OCI-LY7 (cell line): ENCODE results near the gene SAFB2. TPM values are rescaled to one million over a fixed set of nuclear protein-coding genes. Genes with fewer than 3 reads are reported as not detected.

ENCODE experiments used
- BruUV-seq: library from RNA; stranded (reverse); fragments of 400-500 nt; replicated peaks from 2 replicates; lab custom pipeline; 2021; lab: Mats Ljungman, UMichigan
- CTCF ChIA-PET: fragments of 300-600 bp; sonication (Branson Sonifier 250); formaldehyde crosslinking; loops from one replicate; lab custom pipeline; 2022; ENCODE audit warnings: antibody characterized with exemption; ENCODE audit not compliant: unreplicated experiment; lab: Charles Lee
- POLR2A ChIA-PET: fragments of 300-600 bp; sonication (Branson Sonifier 250); formaldehyde crosslinking; loops from one replicate; lab custom pipeline; 2022; ENCODE audit warnings: antibody characterized with exemption; lab: Charles Lee
- DNase-seq: peaks from one replicate; pipeline ENCODE4 v3.0.0-alpha.2; 2015; ENCODE audit warnings: low spot score
- H2AFZ ChIP-seq: fragments of 200-600 bp; sonication (generic), shearing (Covaris generic); 2 replicates; pipeline ENCODE4 v1.6.1; 2014; ENCODE audit warnings: mild to moderate bottlenecking, antibody characterized with exemption, low read length, moderate library complexity
- H3K27ac ChIP-seq: fragments of 200-600 bp; sonication (generic); 2 replicates; pipeline ENCODE4 v1.5.1; 2014; ENCODE audit warnings: mixed run types, low read depth, mild to moderate bottlenecking, moderate library complexity, low read length, inconsistent platforms; ENCODE audit not compliant: poor library complexity, severe bottlenecking
- H3K36me3 ChIP-seq: fragments of 200-600 bp; sonication (generic); 2 replicates; pipeline ENCODE4 v1.6.1; 2014; ENCODE audit warnings: mild to moderate bottlenecking, antibody characterized with exemption, low read length, moderate library complexity, mixed read lengths; ENCODE audit not compliant: insufficient read depth
- H3K4me1 ChIP-seq: fragments of 200-600 bp; sonication (generic); 2 replicates; pipeline ENCODE4 v1.5.1; 2014; ENCODE audit warnings: mild to moderate bottlenecking, low read length; ENCODE audit not compliant: insufficient read depth, poor library complexity, severe bottlenecking
- H3K4me2 ChIP-seq: fragments of 200-600 bp; sonication (generic); 2 replicates; pipeline ENCODE4 v1.6.1; 2014; ENCODE audit warnings: mild to moderate bottlenecking, low read length
- H3K4me3 ChIP-seq: fragments of 200-600 bp; sonication (generic); 2 replicates; pipeline ENCODE4 v1.5.1; 2014; ENCODE audit warnings: mild to moderate bottlenecking, low read depth, low read length; ENCODE audit not compliant: poor library complexity, severe bottlenecking
- H3K79me2 ChIP-seq: fragments of 200-600 bp; sonication (generic); 2 replicates; pipeline ENCODE4 v1.6.1; 2016; ENCODE audit warnings: low read depth, mild to moderate bottlenecking, low read length, moderate library complexity, mixed read lengths; ENCODE audit not compliant: insufficient read depth
- H3K9me2 ChIP-seq: fragments of 200-600 bp; sonication (generic); 2 replicates; pipeline ENCODE4 v1.6.1; 2016; ENCODE audit warnings: mild to moderate bottlenecking, low read length, mixed read lengths; ENCODE audit not compliant: insufficient read depth
- H3K9me3 ChIP-seq: fragments of 200-600 bp; sonication (generic); 2 replicates; pipeline ENCODE4 v1.6.1; 2014; ENCODE audit warnings: mild to moderate bottlenecking, mixed run types, low read length, mixed read lengths
- H4K20me1 ChIP-seq: fragments of 200-600 bp; sonication (generic); 2 replicates; pipeline ENCODE4 v1.6.1; 2014; ENCODE audit warnings: mild to moderate bottlenecking, antibody characterized with exemption, low read length, moderate library complexity, mixed read lengths; ENCODE audit not compliant: insufficient read depth
- CTCF ChIP-seq: fragments of 200-600 bp; sonication (generic); conservative IDR thresholded peaks from 2 replicates; pipeline ENCODE4 v1.5.1; 2014; ENCODE audit warnings: mild to moderate bottlenecking, antibody characterized with exemption, low read length, moderate library complexity, mixed read lengths
- EZH2phosphoT487 ChIP-seq: fragments of 200-600 bp; sonication (generic); IDR thresholded peaks from 2 replicates; pipeline ENCODE4 v1.6.1; 2018; ENCODE audit warnings: low read depth, borderline replicate concordance, mild to moderate bottlenecking, mixed run types, antibody characterized with exemption, low read length, moderate library complexity, mixed read lengths
- intact Hi-C: fragments of 100-400 bp; cut with micrococcal nuclease; formaldehyde crosslinking; loops from one replicate; pipeline ENCODE4 v1.10.0; 2022; ENCODE audit not compliant: unreplicated experiment
- total RNA-seq, 2 experiments: library from RNA; depleted of rRNA in 1 of 2; stranded (reverse); fragments of >200 nt in 1 of 2; shearing (Covaris generic) in 1 of 2; gene quantifications; 2 replicates each; pipeline ENCODE4 v1.2.3, GENCODE V29; 2014 to 2022

SAFB2 gene
- total RNA-seq, 2 experiments from 2014 or later, result 52.8 to 111 TPM

GRCh38 chr19:5600797-5601196 is 21.8 kb downstream of the SAFB2 start:
- peaks cover 95% of the 10 kb centered on the region for H3K36me3 ChIP-seq
- no peaks in the 10 kb centered on the region for H3K9me3 ChIP-seq
- no TSS peak for BruUV-seq

GRCh38 chr19:5595745-5596144 is 26.8 kb downstream of the SAFB2 start:
- H3K9me2 ChIP-seq, result no peaks in the 10 kb centered on the region
- intact Hi-C loops, result no loop called here
- no peak for DNase-seq
- H3K79me2 ChIP-seq, result no peaks in the 10 kb centered on the region
- BruUV-seq, result no TSS peak
- ChIA-PET CTCF (no interaction called here), POLR2A (interaction anchor here (0.6 kb wide), 1 partner anchor 716 kb away, joined by 4 read pairs; no protein-coding TSS in a partner anchor)
- H3K4me3 ChIP-seq, result no peak overlapping the region
- no peaks in the 10 kb centered on the region for H4K20me1 ChIP-seq
- peaks cover 99% of the 10 kb centered on the region for H3K36me3 ChIP-seq
- H3K9me3 ChIP-seq, result no peaks in the 10 kb centered on the region
- H3K4me2 ChIP-seq, result no peak overlapping the region
- no peaks in the 10 kb centered on the region for H3K4me1 ChIP-seq
- no peak overlapping the region for H3K27ac ChIP-seq
- H2AFZ ChIP-seq, result no peak overlapping the region
- TF ChIP-seq EZH2phosphoT487 (no peak), CTCF (no peak)

More at GRCh38 chr19:5600797-5601196, 21.8 kb downstream of the SAFB2 start:
- TF ChIP-seq CTCF (no peak), EZH2phosphoT487 (no peak)
- Histone ChIP-seq H3K4me1 (no peaks in the 10 kb centered on the region), H4K20me1 (0 out of 2 replicates have a peak, but pooled peaks cover 4% of the 10 kb centered on the region), H3K4me2 (no peak overlapping the region), H2AFZ (no peak overlapping the region), H3K4me3 (no peak overlapping the region), H3K79me2 (no peaks in the 10 kb centered on the region), H3K9me2 (no peaks in the 10 kb centered on the region), H3K27ac (no peak overlapping the region)
- ChIA-PET CTCF (no interaction called here), POLR2A (no interaction called here)
- DNase-seq, result no peak
- intact Hi-C loops, result no loop called here

- POLR2A ChIA-PET, result no interaction called here
- CTCF ChIA-PET, result no interaction called here
These were observed 27.4 kb downstream of the SAFB2 start for GRCh38 chr19:5595129-5595528.

More at GRCh38 chr19:5595129-5595528, 27.4 kb downstream of the SAFB2 start:
- BruUV-seq, result no TSS peak
- Histone ChIP-seq H3K36me3 (peaks cover 99% of the 10 kb centered on the region), H3K9me2 (no peaks in the 10 kb centered on the region), H3K27ac (no peak overlapping the region), H4K20me1 (no peaks in the 10 kb centered on the region), H3K4me3 (no peak overlapping the region), H3K4me2 (no peak overlapping the region), H3K9me3 (no peaks in the 10 kb centered on the region), H3K79me2 (no peaks in the 10 kb centered on the region), H3K4me1 (no peaks in the 10 kb centered on the region), H2AFZ (no peak overlapping the region)
- TF ChIP-seq EZH2phosphoT487, result no peak
- no peak for TF ChIP-seq CTCF
- DNase-seq, result no peak
- intact Hi-C loops, result no loop called here
